ENCODE results near the gene ACBD5. TPM values are rescaled to one million over a fixed set of nuclear protein-coding genes. Genes with fewer than 3 reads are reported as not detected.
"Not testable (repeated sequence)": the region's sequence is repeated elsewhere in the genome, so short reads cannot be mapped to it uniquely, and the experiment has no call there.

ACBD5 gene, protein sequence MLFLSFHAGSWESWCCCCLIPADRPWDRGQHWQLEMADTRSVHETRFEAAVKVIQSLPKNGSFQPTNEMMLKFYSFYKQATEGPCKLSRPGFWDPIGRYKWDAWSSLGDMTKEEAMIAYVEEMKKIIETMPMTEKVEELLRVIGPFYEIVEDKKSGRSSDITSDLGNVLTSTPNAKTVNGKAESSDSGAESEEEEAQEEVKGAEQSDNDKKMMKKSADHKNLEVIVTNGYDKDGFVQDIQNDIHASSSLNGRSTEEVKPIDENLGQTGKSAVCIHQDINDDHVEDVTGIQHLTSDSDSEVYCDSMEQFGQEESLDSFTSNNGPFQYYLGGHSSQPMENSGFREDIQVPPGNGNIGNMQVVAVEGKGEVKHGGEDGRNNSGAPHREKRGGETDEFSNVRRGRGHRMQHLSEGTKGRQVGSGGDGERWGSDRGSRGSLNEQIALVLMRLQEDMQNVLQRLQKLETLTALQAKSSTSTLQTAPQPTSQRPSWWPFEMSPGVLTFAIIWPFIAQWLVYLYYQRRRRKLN
- total RNA-seq: 10 to 100 TPM; 18.1 to 41.8 (median 30.5) TPM

DNA sequence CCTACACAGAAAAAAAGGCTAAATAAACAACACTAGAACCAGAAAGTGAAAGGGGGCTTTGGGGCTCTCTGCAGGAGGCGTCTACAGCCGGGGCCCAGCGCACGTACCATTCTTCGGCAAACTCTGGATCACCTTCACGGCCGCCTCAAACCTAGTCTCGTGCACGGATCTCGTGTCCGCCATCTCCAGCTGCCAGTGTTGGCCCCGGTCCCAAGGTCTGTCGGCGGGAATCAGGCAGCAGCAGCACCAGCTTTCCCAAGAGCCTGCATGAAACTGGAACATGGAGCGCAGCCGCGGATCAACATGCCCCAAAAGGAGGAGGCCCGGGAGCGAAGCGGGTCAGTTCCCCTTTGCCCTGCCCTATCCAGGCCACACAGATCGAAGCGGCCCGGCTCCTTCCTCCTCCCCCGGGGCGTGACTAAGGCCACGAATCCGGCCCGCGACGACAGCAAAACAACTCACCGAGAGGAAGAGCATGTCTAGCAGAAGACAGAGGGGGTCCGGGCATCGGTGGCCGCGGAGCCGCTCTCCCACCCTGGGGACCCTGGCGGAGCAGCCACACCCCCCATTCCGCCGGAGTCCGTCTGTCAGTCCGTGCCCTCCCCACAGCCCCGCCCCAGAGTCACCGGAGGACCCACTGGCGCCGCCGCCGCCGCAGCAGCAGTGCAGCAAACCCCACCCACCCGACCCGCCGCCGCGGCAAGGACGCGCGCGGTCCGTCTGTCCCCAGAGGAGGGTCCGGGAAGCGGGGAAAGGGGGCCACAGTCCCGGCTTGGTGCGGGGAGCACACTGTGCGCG is at the start of gene ACBD5:
ACBD5 (minus strand) TSS at position 586 of the 798 bp plus-strand sequence; CDS start at position 477, 109 bp downstream.
- 0 to 20% (median 2%) methylated on average over 1 to 14 of the region's 64 CpGs; no CpG with 5 or more reads in 5 of the 10 experiments for WGBS, 10 experiments
- in situ Hi-C loops (cut with MboI; ENCODE audit: low pct_unique_long_range_greater_than_20kb in 2 of 9, low sequenced_read_pairs in 9 of 9, unreplicated experiment in 9 of 9): no loop called here
- Histone ChIP-seq H3K4me1 (replicated peaks in 1 of 2) (peaks cover 13 to 19% of the 10 kb centered on the region in 2 donors), H3K27ac (peak within 1 kb of the TSS; percentile 87 to 97), H3K4me3 (peak within 1 kb of the TSS; percentile 48 to 73 (median 59))
- peak; percentile 38 to 63 (median 52) for ATAC-seq (replicated peaks in 6 of 8)

DNA sequence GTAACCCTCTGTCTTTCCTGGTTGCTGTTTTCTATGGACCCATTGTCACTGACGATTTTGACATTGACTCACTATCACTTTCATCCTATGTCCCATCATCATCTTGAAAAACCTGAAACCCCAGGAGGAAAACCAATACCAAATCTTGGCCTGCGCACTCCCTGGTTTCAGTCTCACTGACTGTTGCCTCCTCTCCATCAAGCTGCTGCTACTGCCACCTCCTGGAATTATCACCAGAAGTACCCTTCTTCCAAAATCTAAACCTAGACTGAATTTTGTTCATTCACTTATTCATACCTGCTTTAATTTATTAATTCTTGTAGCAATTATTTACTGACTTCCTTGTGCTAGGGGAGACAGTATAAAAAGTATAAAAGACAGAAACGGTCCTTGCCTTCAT is 44.5 kb upstream of the ACBD5 start:
- in situ Hi-C loops (cut with MboI; ENCODE audit: low pct_unique_long_range_greater_than_20kb in 2 of 9, low sequenced_read_pairs in 9 of 9, unreplicated experiment in 9 of 9): no loop called here
- no peak overlapping the region for H3K4me3 ChIP-seq
- ATAC-seq (replicated peaks in 6 of 8): peak in 1 of 8 experiments; percentile 52
- 0 to 78% (median 57%) methylated on average over 1 to 3 of the region's 3 CpGs; no CpG with 5 or more reads in 1 of the 10 experiments for WGBS, 10 experiments
- H3K4me1 ChIP-seq (replicated peaks in 1 of 2): no peaks in the 10 kb centered on the region
- no peak overlapping the region for H3K27ac ChIP-seq

DNA sequence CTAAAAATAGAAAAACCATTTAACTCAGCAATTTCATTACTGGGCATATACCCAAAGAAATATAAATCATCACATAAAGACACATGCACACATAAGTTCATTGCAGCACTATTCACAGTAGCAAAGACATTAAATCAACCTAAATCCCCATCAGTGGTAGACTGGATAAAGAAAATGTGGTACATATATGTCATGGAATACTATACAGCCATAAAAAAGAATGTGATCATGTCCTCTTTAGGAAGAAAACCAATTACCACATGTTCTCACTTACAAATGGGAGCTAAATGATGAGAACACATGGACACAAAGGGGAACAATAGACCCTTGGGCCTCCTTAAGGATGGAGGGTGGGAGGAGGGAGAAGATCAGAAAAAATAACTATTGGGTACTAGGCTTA is 36.0 kb upstream of the ACBD5 start:
- Histone ChIP-seq H3K4me3 (no peak overlapping the region), H3K27ac (no peak overlapping the region), H3K4me1 (replicated peaks in 1 of 2) (no peaks in the 10 kb centered on the region)
- in situ Hi-C loops (cut with MboI; ENCODE audit: low pct_unique_long_range_greater_than_20kb in 2 of 9, low sequenced_read_pairs in 9 of 9, unreplicated experiment in 9 of 9): no loop called here
- no peak for ATAC-seq (replicated peaks in 6 of 8)

DNA sequence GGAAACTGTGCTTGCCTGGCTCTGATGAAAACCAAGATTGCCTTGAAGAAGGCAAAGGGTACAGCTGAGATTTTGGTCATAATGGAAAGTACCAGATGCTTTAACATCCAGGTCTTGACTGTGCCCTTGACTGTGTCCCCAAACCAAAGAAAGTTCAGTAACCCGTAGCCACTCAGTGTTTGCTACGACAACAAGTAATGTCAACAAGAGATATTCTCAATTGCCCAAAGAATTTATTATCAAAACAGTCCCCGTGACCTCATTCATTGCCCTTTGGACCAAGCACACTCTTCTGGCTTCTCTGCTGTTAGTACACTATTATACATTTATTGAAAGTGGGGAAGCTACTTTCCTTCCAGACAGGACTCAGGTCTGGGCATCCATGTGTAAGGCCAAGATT is 25.4 kb upstream of the ACBD5 start:
- 0 to 93% (median 57%) methylated on average over 1 to 3 of the region's 3 CpGs; no CpG with 5 or more reads in 5 of the 10 experiments for WGBS, 10 experiments
- H3K4me3 ChIP-seq; in situ Hi-C loops (cut with MboI; ENCODE audit: low pct_unique_long_range_greater_than_20kb in 2 of 9, low sequenced_read_pairs in 9 of 9, unreplicated experiment in 9 of 9); H3K27ac ChIP-seq; H3K4me1 ChIP-seq (replicated peaks in 1 of 2); ATAC-seq (replicated peaks in 6 of 8): not testable (repeated sequence)

DNA sequence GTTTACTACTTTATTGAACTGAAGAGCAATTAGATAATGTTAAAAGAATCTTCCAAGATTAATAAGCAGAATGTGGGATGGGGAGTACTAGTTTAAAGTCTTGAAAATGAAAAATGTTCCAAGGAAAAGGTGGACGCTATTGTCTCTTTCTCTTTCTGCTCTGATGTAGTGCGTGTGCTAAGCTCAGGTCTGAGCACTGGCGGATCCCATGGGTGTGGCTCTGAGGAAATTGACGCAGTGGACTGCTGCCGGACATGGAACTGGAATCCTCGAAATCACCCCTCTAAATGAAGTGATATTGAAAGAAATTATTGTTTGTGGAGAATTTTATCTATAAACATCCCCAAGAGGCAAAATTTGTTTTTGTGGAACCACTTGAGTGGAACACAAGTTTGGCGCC is 22.2 kb upstream of the ACBD5 start:
- in situ Hi-C loops (cut with MboI; ENCODE audit: low pct_unique_long_range_greater_than_20kb in 2 of 9, low sequenced_read_pairs in 9 of 9, unreplicated experiment in 9 of 9); ATAC-seq (replicated peaks in 6 of 8); H3K27ac ChIP-seq; H3K4me3 ChIP-seq; H3K4me1 ChIP-seq (replicated peaks in 1 of 2): not testable (repeated sequence)
- 40 to 100% (median 85%) methylated on average over 1 to 5 of the region's 7 CpGs; no CpG with 5 or more reads in 1 of the 10 experiments for WGBS, 10 experiments

DNA sequence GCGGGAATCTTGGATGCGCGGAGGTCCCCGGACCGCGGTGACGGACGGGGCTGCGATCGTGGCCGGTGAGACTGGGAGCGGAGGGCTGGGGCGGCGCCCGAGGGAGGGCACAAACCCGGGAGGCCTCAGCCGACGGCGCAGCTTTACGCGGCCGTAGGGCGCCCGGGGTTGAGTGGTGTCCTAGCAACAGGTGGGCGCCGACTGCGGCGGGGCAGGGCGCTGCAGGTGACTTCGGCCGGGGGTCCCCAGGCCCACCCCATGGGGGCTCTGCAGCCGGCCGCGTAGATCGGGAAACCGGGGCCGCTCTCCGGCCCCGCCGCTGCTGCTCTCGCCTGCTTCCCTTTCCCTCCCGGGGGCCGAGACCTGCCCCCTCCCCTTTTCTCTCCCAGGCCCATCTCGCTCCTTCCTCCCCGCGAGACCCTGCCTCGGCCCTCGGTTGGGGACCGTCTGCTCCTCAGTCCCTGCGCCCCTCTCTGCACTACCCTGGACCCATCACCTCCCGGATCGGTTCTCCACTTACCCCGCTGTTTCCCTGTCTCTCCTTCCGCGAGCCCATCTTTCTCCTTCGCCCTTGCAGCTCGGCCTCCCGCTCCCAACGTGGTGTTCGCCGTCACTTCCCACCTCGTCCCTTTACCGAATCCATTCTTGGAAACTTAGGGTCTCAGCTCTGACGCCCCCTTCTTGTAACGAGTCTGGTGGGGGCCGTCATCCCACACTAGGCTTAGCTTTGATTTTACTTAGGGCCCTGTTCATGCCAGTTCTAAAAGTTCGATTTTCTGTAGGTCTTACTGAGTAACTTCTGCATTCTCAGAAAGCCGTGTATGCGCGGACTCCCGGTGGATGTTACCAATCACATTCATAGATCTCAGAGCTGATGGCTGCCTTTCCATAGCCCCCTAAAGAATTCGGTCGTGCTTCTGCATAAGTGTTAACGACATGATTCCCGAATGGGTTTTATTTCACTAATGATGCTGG is 18.5 kb upstream of the ACBD5 start:
- ATAC-seq (replicated peaks in 6 of 8): peak; percentile 48 to 94 (median 84)
- no peaks in the 10 kb centered on the region for H3K4me1 ChIP-seq (replicated peaks in 1 of 2)
- WGBS, 10 experiments: 8 to 44% (median 26%) methylated on average over 3 to 24 of the region's 75 CpGs
- H3K4me3 ChIP-seq: peak overlapping the region; percentile 16 to 41 (median 31)
- H3K27ac ChIP-seq: no peak overlapping the region
- in situ Hi-C loops (cut with MboI; ENCODE audit: low pct_unique_long_range_greater_than_20kb in 2 of 9, low sequenced_read_pairs in 9 of 9, unreplicated experiment in 9 of 9): no loop called here

DNA sequence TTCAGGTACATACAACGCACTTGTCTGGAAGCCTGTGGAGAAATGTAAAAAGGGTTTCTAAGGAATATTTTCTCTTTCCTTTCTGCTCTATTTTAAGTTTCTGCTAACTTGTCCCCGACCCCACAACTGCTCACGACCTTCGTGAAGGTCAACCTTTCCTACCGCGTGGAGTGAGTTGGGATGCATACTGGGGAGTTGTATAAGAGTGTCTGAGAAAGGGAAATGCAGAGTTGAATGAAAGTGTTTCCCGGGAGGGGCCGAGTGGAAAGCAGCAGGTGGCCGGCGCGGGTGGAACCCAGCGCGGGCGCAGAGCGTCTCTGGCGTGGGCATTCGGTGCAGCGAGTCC is 17.9 kb upstream of the ACBD5 start:
- in situ Hi-C loops (cut with MboI; ENCODE audit: low pct_unique_long_range_greater_than_20kb in 2 of 9, low sequenced_read_pairs in 9 of 9, unreplicated experiment in 9 of 9): no loop called here
- WGBS, 10 experiments: 0 to 60% (median 3%) methylated on average over 1 to 18 of the region's 18 CpGs; no CpG with 5 or more reads in 3 of the 10 experiments
- Histone ChIP-seq H3K4me1 (replicated peaks in 1 of 2) (no peaks in the 10 kb centered on the region), H3K27ac (no peak overlapping the region), H3K4me3 (peak overlapping the region; percentile 16 to 41 (median 31))
- no peak for ATAC-seq (replicated peaks in 6 of 8)

DNA sequence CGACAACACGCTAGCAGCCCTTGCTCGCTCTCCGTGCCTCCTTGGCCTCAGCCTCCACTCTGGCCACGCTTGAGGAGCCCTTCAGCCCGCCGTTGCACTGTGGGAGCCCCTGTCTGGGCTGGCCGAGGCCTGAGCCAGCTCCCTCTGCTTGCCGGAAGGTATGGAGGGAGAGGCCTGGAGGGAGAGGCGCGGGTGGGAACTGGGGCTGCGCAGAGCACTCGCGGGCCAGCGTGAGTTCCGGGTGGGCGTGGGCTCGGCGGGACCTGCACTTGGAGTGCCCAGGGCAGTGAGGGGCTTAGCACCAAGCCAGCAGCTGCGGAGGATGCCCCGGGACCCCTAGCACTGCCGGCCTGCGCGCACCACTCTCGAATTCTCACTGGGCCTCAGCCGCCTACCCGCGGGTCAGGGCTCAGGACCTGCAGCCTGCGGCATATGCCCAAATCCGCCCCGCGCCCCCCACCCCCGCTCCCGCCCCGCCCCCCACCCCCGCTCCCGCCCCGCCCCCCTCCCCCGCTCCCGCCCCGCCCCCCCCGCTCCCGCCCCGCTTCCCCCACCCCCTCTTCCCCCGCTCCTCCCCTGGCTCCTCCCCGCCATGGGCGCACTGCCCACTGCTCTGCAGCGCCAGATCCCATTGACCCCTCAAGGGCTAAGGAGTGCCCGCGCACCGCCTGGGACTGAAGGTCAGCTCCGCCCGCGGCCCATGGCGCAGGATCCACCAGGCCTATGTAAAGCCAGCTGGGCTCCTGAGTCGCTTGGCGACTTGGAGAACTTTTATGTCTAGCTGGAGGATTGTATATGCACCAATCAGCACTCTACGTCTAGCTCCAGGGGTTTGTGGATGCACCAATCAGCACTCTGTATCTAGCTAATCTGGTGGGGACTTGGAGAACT is 15.9 kb upstream of the ACBD5 start:
- no peak for ATAC-seq (replicated peaks in 6 of 8)
- in situ Hi-C loops (cut with MboI; ENCODE audit: low pct_unique_long_range_greater_than_20kb in 2 of 9, low sequenced_read_pairs in 9 of 9, unreplicated experiment in 9 of 9): no loop called here
- no peak overlapping the region for H3K27ac ChIP-seq
- no peak overlapping the region for H3K4me3 ChIP-seq
- WGBS, 10 experiments: 93 to 100% (median 100%) methylated on average over 1 to 10 of the region's 58 CpGs; no CpG with 5 or more reads in 6 of the 10 experiments
- H3K4me1 ChIP-seq (replicated peaks in 1 of 2): no peaks in the 10 kb centered on the region

DNA sequence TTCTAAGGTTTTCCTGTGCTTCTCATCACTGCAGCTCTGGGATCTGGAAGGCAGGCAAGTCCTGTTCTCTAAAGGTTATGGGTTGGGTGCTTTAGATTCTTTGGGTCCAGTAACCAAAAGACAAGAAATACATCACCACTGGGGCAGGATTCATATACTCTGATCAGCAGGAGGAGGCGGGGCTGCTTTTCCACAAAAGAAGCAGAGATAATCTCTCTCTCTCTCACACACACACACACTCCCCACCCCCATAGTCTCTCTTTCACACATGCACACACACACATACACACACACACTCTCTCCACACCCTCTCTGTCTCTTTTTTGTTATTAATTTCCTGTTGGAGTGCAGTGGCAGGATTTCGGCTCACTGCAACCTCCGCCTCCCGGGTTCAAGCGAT is 13.0 kb upstream of the ACBD5 start:
- 80 to 95% (median 86%) methylated on average over 1 to 4 of the region's 5 CpGs; no CpG with 5 or more reads in 5 of the 10 experiments for WGBS, 10 experiments
- no peak for ATAC-seq (replicated peaks in 6 of 8)
- Histone ChIP-seq H3K4me3 (no peak overlapping the region), H3K4me1 (replicated peaks in 1 of 2) (no peaks in the 10 kb centered on the region), H3K27ac (no peak overlapping the region)
- in situ Hi-C loops (cut with MboI; ENCODE audit: low pct_unique_long_range_greater_than_20kb in 2 of 9, low sequenced_read_pairs in 9 of 9, unreplicated experiment in 9 of 9): no loop called here

DNA sequence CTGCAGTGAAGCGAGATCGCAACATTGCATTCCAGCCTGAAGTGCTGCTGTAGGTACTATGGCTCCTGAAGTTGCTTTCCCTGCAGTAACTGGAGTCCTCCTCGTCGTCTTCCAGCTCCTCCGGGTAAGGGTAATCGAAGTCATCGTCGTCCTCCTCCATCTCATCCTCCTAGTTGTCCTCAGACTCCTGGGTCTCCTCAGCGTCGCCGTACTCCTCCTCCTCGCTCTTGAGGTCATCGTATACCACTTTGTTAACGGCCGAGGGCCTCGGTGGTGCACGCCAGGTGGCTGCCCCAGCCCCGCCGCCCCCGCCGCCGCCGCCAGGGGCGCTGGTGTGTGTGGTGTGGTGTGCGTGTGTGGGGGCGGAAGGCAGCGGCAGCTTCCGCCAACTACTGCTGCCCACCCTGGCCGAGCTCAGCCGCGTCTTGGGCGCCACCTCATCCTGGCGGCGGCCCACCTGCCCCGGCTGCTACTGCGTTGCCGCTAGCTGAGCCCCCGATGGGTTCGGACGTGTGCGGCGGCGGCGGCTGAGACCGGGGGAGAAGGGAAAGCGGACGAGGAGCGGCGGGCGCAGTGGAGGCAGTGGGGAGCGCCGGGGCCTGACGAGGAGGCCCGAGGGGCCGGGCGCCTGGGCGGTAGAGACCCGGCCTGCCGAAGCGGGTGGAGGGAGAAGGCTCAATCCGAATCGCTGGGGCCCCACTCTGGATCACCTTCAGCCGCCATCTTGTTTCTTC is 11.8 kb upstream of the ACBD5 start:
- H3K27ac ChIP-seq: no peak overlapping the region
- peak in 3 of 8 experiments; percentile 87 to 99 (median 97) for ATAC-seq (replicated peaks in 6 of 8)
- in situ Hi-C loops (cut with MboI; ENCODE audit: low pct_unique_long_range_greater_than_20kb in 2 of 9, low sequenced_read_pairs in 9 of 9, unreplicated experiment in 9 of 9): no loop called here
- no peak overlapping the region for H3K4me3 ChIP-seq
- H3K4me1 ChIP-seq (replicated peaks in 1 of 2): peaks cover 0 to 3% of the 10 kb centered on the region in 2 donors
- 16 to 98% (median 90%) methylated on average over 1 to 12 of the region's 63 CpGs; no CpG with 5 or more reads in 5 of the 10 experiments for WGBS, 10 experiments

DNA sequence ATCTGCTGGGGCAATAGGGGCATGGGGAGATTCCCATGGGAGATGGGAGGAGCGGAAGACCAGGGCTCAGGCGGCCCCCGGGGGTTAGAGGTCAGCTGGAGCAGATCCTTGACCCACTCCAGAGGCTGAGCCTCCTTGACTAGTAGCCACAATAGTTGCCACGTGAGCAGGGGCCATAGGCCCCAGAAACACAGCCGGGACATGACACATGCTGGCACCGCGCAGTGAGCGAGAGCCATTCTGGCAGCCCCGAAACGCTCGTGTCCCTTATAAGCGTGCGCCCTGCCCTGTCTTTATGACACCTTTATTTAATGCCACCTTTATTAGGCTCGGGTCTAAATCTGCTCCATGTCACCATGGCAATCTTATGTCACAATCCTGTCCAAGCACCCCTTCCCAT is 11.0 kb upstream of the ACBD5 start:
- H3K4me3 ChIP-seq: no peak overlapping the region
- whole genome bisulfite sequencing, 10 experiments: 94% methylated on average over 10 of the region's 14 CpGs; no CpG with 5 or more reads in 9 of the 10 experiments
- in situ Hi-C loops (cut with MboI; ENCODE audit: low pct_unique_long_range_greater_than_20kb in 2 of 9, low sequenced_read_pairs in 9 of 9, unreplicated experiment in 9 of 9): no loop called here
- peaks cover 0 to 3% of the 10 kb centered on the region in 2 donors for H3K4me1 ChIP-seq (replicated peaks in 1 of 2)
- no peak overlapping the region for H3K27ac ChIP-seq
- ATAC-seq (replicated peaks in 6 of 8): no peak
